ENCODE data around the gene ASB18.

- TF ChIP-seq SMC3 (IDR thresholded peaks at IDR 0.05; ENCODE audit: borderline replicate concordance, low read length) (no peak), EGR1 (IDR thresholded peaks at IDR 0.05; ENCODE audit: borderline replicate concordance in 1 of 2, low read depth in 2 of 2, low read length in 2 of 2) (no peak), POLR2AphosphoS5 (IDR thresholded peaks at IDR 0.05; ENCODE audit: low read length) (no peak), CTCF (IDR thresholded peaks at IDR 0.05 in 2 of 3, conservative IDR thresholded peaks at IDR 0.05 in 1 of 3; ENCODE audit: control insufficient read depth in 2 of 3, extremely low read depth in 1 of 3, insufficient read depth in 1 of 3, low read depth in 3 of 3, low read length in 3 of 3) (no peak), YY1 (IDR thresholded peaks at IDR 0.05; ENCODE audit: low read depth, low read length) (no peak), POLR2A (IDR thresholded peaks at IDR 0.05; ENCODE audit: low read depth, low read length) (no peak), CHD2 (IDR thresholded peaks at IDR 0.05; ENCODE audit: borderline replicate concordance, low read depth, low read length) (no peak), SIN3A (IDR thresholded peaks at IDR 0.05; ENCODE audit: low read depth, low read length) (no peak), SREBF1 (IDR thresholded peaks at IDR 0.05; ENCODE audit: low read length) (no peak), FOXK2 (IDR thresholded peaks at IDR 0.05) (no peak), IKZF1 (conservative IDR thresholded peaks at IDR 0.05) (no peak)
These were observed 101.2 kb downstream of the ASB18 start for GRCh38 chr2:236162882-236163470.

All from GM12878 (cell line).